Body of pancreas (tissue), 4 donors: ENCODE measurements around the gene PCSK6.

Experiments used
- POLR2A ChIP-seq, 3 donors: fragments of 450-650 bp; IDR thresholded peaks; one replicate each; pipeline ENCODE4 v1.6.1; 2016; ENCODE audit warnings: antibody characterized with exemption in 3 of 3, mild to moderate bottlenecking in 2 of 3
- TF ChIP-seq, protein P1 (sequence below), 7 experiments: fragments of 450-650 bp in 4 of 7; fragments of 200-600 bp in 3 of 7; sonication (generic) in 3 of 7; IDR thresholded peaks; one replicate each; pipeline ENCODE4 v1.5.1; 2016 to 2019; ENCODE audit warnings: antibody characterized with exemption in 7 of 7

DNA sequence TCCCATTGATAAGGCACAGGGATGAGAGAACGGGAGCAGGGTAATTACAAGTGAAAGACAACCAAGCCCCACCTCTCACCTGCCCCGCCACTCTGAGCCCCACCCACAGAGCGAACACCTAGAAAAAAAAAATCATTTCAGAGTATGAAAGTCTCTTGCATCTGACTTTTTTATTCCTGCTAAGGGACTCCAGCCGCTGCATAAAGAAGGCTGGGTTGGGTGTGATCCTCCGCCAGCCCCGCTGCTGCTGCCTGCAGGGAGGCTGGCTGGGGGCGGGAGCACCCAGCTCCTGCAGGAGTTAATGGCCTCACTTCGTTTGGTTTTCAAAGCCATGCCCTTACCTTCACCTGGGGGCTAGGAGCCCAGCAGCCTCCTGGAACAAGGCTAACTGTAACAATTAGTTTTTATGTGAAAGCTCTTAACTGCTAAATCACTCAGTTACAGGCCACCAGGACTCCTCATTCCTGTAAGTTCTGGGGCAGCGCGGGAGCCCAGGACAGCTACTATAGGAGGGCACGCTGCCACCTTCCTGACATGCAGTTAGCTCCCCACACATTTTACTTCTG, 116.5 kb downstream of the PCSK6 start:
- TF ChIP-seq, protein P1, sequence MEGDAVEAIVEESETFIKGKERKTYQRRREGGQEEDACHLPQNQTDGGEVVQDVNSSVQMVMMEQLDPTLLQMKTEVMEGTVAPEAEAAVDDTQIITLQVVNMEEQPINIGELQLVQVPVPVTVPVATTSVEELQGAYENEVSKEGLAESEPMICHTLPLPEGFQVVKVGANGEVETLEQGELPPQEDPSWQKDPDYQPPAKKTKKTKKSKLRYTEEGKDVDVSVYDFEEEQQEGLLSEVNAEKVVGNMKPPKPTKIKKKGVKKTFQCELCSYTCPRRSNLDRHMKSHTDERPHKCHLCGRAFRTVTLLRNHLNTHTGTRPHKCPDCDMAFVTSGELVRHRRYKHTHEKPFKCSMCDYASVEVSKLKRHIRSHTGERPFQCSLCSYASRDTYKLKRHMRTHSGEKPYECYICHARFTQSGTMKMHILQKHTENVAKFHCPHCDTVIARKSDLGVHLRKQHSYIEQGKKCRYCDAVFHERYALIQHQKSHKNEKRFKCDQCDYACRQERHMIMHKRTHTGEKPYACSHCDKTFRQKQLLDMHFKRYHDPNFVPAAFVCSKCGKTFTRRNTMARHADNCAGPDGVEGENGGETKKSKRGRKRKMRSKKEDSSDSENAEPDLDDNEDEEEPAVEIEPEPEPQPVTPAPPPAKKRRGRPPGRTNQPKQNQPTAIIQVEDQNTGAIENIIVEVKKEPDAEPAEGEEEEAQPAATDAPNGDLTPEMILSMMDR (IDR thresholded peaks at IDR 0.05) = no peak
- no peak for TF ChIP-seq POLR2A (IDR thresholded peaks at IDR 0.05)
